HTERT RPE-1 (cell line): ENCODE data around the gene NUDT8.

Source experiments
- in situ Hi-C: fragments of 300-500 bp; cut with MboI; formaldehyde crosslinking; loops from 4 replicates; pipeline ENCODE4 v1.14.3; 2020; ENCODE audit warnings: low sequenced_read_pairs

The NUDT8 gene

GRCh38 chr11:67629386-67630227 is at the start of gene NUDT8:
NUDT8 (minus strand) TSS chr11:67629937; CDS start chr11:67629911, 26 bp downstream.
- in situ Hi-C loops = no loop called here

GRCh38 chr11:67675058-67675747 is 45.5 kb upstream of the NUDT8 start:
- in situ Hi-C loops = no loop called here

- in situ Hi-C loops = no loop called here
Observed at GRCh38 chr11:67674442-67674871, 44.7 kb upstream of the NUDT8 start, which contains the start of gene ALDH3B2. ALDH3B2 (minus strand) TSS chr11:67674623; CDS start chr11:67666935, 7,688 bp downstream.

GRCh38 chr11:67673902-67674301 is 44.2 kb upstream of the NUDT8 start:
- in situ Hi-C loops = no loop called here

- in situ Hi-C loops = no loop called here
Observed at GRCh38 chr11:67673358-67673757, 43.6 kb upstream of the NUDT8 start.

GRCh38 chr11:67671211-67671520 is 41.4 kb upstream of the NUDT8 start:
- in situ Hi-C loops = no loop called here

GRCh38 chr11:67670316-67671210 is 40.8 kb upstream of the NUDT8 start:
- in situ Hi-C loops = no loop called here

- in situ Hi-C loops = no loop called here
Observed at GRCh38 chr11:67668192-67668551, 38.4 kb upstream of the NUDT8 start.

GRCh38 chr11:67667490-67668191 is 37.9 kb upstream of the NUDT8 start:
- in situ Hi-C loops = no loop called here

GRCh38 chr11:67666676-67667489 is 37.1 kb upstream of the NUDT8 start:
- in situ Hi-C loops = no loop called here

GRCh38 chr11:67666303-67666645 is 36.5 kb upstream of the NUDT8 start:
- in situ Hi-C loops = no loop called here

GRCh38 chr11:67665541-67666302 is 36.0 kb upstream of the NUDT8 start:
- in situ Hi-C loops = no loop called here

- in situ Hi-C loops = no loop called here
Observed at GRCh38 chr11:67664696-67665540, 35.2 kb upstream of the NUDT8 start.

GRCh38 chr11:67664213-67664585 is 34.5 kb upstream of the NUDT8 start:
- in situ Hi-C loops = no loop called here

GRCh38 chr11:67663532-67664212 is 33.9 kb upstream of the NUDT8 start:
- in situ Hi-C loops = no loop called here

GRCh38 chr11:67662835-67663531 is 33.2 kb upstream of the NUDT8 start:
- in situ Hi-C loops = no loop called here

- in situ Hi-C loops = no loop called here
Observed at GRCh38 chr11:67662142-67662834, 32.6 kb upstream of the NUDT8 start.
